GM12874 (cell line): ENCODE measurements around the gene MEAF6.

Source experiments
- CTCF ChIP-seq: IDR thresholded peaks from 2 replicates; pipeline ENCODE4 v1.5.1; 2011; ENCODE audit warnings: low read depth, mild to moderate bottlenecking, control low read depth, low read length, moderate library complexity; ENCODE audit not compliant: insufficient read depth

Gene MEAF6

DNA sequence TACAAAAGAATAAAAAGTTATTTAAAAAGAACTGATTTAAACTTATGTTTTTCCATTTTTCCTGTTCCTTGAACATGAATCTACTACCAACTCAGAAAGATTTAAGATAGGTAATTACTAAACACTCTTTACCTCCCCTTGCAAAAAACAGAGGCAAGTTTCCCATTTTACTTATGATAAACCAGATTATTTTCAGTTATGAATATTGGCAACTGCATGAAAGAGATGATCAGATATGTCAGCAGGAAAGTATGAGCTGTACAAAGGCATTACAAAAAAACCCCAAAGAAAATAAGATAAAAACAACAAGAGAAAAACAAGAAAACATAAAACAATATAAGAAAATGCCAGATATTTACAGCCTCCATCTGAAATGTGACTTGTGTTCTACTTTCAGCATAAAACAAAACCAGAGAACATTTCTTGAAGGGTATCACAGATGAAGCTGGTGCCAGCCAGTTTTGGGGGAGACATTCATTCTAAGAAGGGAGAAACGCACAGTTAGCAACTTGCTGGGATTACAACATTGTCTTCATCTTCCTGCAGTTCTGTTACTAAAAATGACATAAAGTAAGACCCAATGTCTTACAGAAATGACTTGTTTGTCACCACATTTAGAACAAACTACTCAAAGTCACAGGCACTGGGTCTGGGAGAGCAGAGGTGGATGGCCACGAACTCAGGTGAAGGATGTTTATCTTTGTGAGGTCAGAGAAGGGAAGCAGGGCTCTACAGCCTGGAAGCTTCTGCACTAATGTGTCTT is 21.0 kb downstream of the MEAF6 start:
- TF ChIP-seq CTCF: no peak

DNA sequence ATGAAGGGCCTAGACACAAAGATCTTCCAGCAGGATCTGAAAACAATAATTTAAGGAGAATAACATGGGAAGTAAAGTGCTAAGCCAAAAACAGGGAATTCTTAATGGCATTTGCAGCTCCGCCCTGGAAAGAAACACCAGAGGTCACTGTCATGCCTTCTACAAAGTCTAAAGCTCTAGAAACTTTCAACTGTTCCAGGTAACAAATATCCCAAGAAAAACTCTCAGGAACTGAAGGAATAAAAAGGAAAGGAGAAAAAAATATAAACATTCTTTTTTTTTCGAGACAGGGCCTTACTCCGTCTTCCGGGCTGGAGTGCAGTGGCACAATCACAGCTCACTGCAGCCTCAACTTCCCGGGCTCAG is 27.0 kb downstream of the MEAF6 start:
- no peak for TF ChIP-seq CTCF

GRCh38 chr1:37486680-37487618 is 27.6 kb downstream of the MEAF6 start:
- peak; percentile 97 for TF ChIP-seq CTCF

DNA sequence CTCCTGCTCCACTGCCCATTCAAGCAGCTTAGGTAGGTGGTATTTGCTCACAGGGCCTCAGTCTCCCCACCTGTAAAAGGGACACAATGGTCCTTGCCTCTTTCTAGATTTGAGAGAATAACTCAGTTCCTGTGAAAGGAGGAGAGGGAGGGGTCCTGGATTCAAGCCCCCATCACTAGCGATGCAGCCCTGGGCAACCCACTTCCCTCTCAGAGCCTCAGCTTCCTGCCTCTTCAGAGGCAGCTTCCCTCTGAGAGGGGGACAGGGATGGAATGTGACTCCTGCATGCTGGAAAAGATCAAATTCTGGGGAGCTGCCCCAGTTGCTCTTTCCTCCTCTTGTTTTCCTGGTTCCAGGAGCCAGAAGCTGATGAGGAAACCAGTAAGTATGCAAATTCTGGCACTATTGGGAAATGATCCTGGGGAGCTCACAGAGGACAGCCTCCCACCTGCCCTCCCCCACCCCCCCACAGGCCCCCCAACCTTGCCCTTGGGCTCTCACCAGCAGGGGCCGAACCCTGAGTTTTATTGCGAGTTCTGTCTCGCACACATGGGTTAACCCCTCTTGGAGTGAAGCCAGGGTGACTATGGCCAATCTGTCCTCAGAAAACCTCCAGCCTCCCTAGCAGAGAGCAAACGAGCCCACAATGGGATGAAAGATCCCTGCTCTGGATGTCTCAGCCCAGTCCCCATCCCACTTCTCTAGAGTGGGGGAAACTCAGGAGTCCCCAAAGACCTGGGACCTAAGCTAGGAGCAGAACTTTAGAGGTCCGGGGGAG is 28.5 kb downstream of the MEAF6 start:
- TF ChIP-seq CTCF: no peak

- TF ChIP-seq CTCF: no peak
Measured at GRCh38 chr1:37484325-37485051, 30.1 kb downstream of the MEAF6 start.

- no peak for TF ChIP-seq CTCF
Measured at GRCh38 chr1:37483785-37484184, 30.8 kb downstream of the MEAF6 start.
